ENCODE data around the gene PRR20B. TPM values are rescaled to one million over a fixed set of nuclear protein-coding genes. Genes with fewer than 3 reads are reported as not detected.
"Not testable (repeated sequence)": the region's sequence is repeated elsewhere in the genome, so short reads cannot be mapped to it uniquely, and the experiment has no call there.

The PRR20B gene
- total RNA-seq, 1 experiment from 2014 or later = not detected

DNA sequence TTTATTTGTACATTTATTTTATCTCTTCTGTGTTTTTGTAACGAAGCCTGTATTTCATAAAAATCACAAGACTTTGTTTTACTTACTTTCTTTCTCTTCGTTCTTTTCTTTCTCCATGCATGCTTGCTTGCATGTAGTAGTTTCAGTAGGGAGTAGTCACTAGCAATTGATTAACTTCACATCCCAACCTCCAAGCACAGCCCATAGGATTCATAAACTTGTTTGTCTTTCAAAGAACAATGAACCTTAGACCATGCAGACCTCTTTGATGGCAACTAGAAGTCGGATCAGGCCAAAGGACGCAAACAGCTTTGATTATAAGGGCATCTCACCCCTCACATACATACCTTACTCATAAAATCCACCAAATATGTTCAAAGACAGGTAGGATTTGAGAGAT is 9.7 kb upstream of the PRR20B start:
- ChIA-PET CTCF (no interaction called here), POLR2A (no interaction called here)
- ATAC-seq (no peak), DNase-seq (ENCODE audit: low read depth, low spot score) (no peak)
- BruUV-seq (replicated peaks) = no TSS peak
- Histone ChIP-seq H3K9me3 (ENCODE audit: control insufficient read depth, insufficient read depth, low read depth, low read length) (no peaks in the 10 kb centered on the region), H3K4me3 (ENCODE audit: low read depth in 2 of 2, low read length in 2 of 2) (no peak overlapping the region), H3K36me3 (ENCODE audit: control insufficient read depth, insufficient read depth, low read length) (no peaks in the 10 kb centered on the region), H3K4me1 (ENCODE audit: control insufficient read depth, insufficient read depth, low read length) (no peaks in the 10 kb centered on the region), H3K27ac (ENCODE audit: low read length) (no peak overlapping the region), H3K27me3 (ENCODE audit: control insufficient read depth, insufficient read depth, low read length) (no peaks in the 10 kb centered on the region)
- intact Hi-C loops (cut with micrococcal nuclease; ENCODE audit: unreplicated experiment) (no loop called here), in situ Hi-C loops (cut with HindIII; ENCODE audit: low pct_unique_long_range_greater_than_20kb, low sequenced_read_pairs) (no loop called here)
- no peak for TF ChIP-seq POLR2AphosphoS5 (IDR thresholded peaks at IDR 0.05; ENCODE audit: low read depth, low read length)
- no peak for TF ChIP-seq TCF7L2 (IDR thresholded peaks at IDR 0.05; ENCODE audit: low read depth, low read length)
- TF ChIP-seq, protein P1, sequence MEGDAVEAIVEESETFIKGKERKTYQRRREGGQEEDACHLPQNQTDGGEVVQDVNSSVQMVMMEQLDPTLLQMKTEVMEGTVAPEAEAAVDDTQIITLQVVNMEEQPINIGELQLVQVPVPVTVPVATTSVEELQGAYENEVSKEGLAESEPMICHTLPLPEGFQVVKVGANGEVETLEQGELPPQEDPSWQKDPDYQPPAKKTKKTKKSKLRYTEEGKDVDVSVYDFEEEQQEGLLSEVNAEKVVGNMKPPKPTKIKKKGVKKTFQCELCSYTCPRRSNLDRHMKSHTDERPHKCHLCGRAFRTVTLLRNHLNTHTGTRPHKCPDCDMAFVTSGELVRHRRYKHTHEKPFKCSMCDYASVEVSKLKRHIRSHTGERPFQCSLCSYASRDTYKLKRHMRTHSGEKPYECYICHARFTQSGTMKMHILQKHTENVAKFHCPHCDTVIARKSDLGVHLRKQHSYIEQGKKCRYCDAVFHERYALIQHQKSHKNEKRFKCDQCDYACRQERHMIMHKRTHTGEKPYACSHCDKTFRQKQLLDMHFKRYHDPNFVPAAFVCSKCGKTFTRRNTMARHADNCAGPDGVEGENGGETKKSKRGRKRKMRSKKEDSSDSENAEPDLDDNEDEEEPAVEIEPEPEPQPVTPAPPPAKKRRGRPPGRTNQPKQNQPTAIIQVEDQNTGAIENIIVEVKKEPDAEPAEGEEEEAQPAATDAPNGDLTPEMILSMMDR (IDR thresholded peaks at IDR 0.05) = no peak
- TF ChIP-seq, protein P2, sequence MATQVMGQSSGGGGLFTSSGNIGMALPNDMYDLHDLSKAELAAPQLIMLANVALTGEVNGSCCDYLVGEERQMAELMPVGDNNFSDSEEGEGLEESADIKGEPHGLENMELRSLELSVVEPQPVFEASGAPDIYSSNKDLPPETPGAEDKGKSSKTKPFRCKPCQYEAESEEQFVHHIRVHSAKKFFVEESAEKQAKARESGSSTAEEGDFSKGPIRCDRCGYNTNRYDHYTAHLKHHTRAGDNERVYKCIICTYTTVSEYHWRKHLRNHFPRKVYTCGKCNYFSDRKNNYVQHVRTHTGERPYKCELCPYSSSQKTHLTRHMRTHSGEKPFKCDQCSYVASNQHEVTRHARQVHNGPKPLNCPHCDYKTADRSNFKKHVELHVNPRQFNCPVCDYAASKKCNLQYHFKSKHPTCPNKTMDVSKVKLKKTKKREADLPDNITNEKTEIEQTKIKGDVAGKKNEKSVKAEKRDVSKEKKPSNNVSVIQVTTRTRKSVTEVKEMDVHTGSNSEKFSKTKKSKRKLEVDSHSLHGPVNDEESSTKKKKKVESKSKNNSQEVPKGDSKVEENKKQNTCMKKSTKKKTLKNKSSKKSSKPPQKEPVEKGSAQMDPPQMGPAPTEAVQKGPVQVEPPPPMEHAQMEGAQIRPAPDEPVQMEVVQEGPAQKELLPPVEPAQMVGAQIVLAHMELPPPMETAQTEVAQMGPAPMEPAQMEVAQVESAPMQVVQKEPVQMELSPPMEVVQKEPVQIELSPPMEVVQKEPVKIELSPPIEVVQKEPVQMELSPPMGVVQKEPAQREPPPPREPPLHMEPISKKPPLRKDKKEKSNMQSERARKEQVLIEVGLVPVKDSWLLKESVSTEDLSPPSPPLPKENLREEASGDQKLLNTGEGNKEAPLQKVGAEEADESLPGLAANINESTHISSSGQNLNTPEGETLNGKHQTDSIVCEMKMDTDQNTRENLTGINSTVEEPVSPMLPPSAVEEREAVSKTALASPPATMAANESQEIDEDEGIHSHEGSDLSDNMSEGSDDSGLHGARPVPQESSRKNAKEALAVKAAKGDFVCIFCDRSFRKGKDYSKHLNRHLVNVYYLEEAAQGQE (IDR thresholded peaks at IDR 0.05; ENCODE audit: insufficient read depth in 1 of 2, low read depth in 2 of 2, low read length in 1 of 2) = no peak
- no peak for TF ChIP-seq SIN3A (IDR thresholded peaks at IDR 0.05; ENCODE audit: borderline replicate concordance, insufficient read depth, low read depth, low read length)

DNA sequence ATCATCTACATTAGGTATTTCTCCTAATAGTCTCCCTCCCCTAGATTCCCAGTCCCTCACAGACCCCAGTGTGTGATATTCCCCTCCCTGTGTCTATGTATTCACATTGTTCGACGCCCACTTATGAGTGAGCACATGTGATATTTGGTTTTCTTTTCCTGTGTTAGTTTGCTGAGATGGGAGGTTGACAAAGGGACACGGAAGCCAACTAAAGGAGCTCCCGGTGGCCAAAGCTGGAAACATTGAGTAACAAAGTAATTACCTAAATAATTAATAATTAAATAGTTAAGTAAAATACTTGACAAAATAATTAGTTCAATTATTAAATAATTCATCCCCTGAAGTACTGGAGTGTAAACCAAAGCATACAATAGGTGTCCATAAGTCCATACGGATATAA is 8.3 kb upstream of the PRR20B start:
- ChIA-PET POLR2A (no interaction called here), CTCF (no interaction called here)
- no TSS peak for BruUV-seq (replicated peaks)
- TF ChIP-seq SIN3A (IDR thresholded peaks at IDR 0.05; ENCODE audit: borderline replicate concordance, insufficient read depth, low read depth, low read length) = no peak
- TF ChIP-seq, protein P1 (IDR thresholded peaks at IDR 0.05) = no peak
- TF ChIP-seq, protein P2 (IDR thresholded peaks at IDR 0.05; ENCODE audit: insufficient read depth in 1 of 2, low read depth in 2 of 2, low read length in 1 of 2) = no peak
- TF ChIP-seq TCF7L2 (IDR thresholded peaks at IDR 0.05; ENCODE audit: low read depth, low read length) = no peak
- TF ChIP-seq POLR2AphosphoS5 (IDR thresholded peaks at IDR 0.05; ENCODE audit: low read depth, low read length) = no peak
- DNase-seq (ENCODE audit: low read depth, low spot score) = no peak
- in situ Hi-C loops (cut with HindIII; ENCODE audit: low pct_unique_long_range_greater_than_20kb, low sequenced_read_pairs) (no loop called here), intact Hi-C loops (cut with micrococcal nuclease; ENCODE audit: unreplicated experiment) (no loop called here)
- H3K36me3 ChIP-seq (ENCODE audit: control insufficient read depth, insufficient read depth, low read length) = no peaks in the 10 kb centered on the region
- H3K4me1 ChIP-seq (ENCODE audit: control insufficient read depth, insufficient read depth, low read length) = no peaks in the 10 kb centered on the region
- H3K9me3 ChIP-seq (ENCODE audit: control insufficient read depth, insufficient read depth, low read depth, low read length) = no peaks in the 10 kb centered on the region
- no peak overlapping the region for H3K4me3 ChIP-seq (ENCODE audit: low read depth in 2 of 2, low read length in 2 of 2)
- no peak for ATAC-seq
- no peaks in the 10 kb centered on the region for H3K27me3 ChIP-seq (ENCODE audit: control insufficient read depth, insufficient read depth, low read length)
- H3K27ac ChIP-seq (ENCODE audit: low read length) = no peak overlapping the region

DNA sequence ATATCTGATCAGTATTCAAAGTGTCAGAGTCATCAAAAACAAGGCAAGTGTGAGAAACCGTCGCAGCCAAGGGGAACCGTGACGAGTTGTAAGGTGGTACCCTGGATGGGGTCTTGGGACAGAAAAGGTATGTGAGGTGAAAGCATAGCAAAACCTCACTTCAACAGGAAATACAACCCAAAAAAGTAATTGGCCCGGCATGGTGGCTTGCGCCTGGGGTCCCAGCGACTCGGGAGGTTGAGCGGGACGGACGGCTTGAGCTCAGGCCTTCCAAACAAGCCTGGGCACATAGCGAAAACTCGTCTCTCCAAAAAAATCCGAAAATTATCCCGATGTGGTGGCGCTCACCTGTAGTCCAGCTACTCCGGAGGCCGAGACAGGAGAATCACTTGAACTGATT is 7.5 kb upstream of the PRR20B start:
- ATAC-seq; H3K27me3 ChIP-seq (ENCODE audit: control insufficient read depth, insufficient read depth, low read length); BruUV-seq (replicated peaks); H3K4me3 ChIP-seq (ENCODE audit: low read depth in 2 of 2, low read length in 2 of 2); H3K36me3 ChIP-seq (ENCODE audit: control insufficient read depth, insufficient read depth, low read length); H3K4me1 ChIP-seq (ENCODE audit: control insufficient read depth, insufficient read depth, low read length); CTCF ChIA-PET; POLR2A ChIA-PET; H3K27ac ChIP-seq (ENCODE audit: low read length); DNase-seq (ENCODE audit: low read depth, low spot score); H3K9me3 ChIP-seq (ENCODE audit: control insufficient read depth, insufficient read depth, low read depth, low read length); intact Hi-C loops (cut with micrococcal nuclease; ENCODE audit: unreplicated experiment); in situ Hi-C loops (cut with HindIII; ENCODE audit: low pct_unique_long_range_greater_than_20kb, low sequenced_read_pairs): not testable (repeated sequence)

Data from Panc1 (cell line).